ENCODE results near the gene SVEP1. TPM values are rescaled to one million over a fixed set of nuclear protein-coding genes. Genes with fewer than 3 reads are reported as not detected.

The SVEP1 gene
- total RNA-seq, 2 experiments from 2014 or later: not detected

GRCh38 chr9:110590816-110591215, 11.3 kb upstream of the SVEP1 start:
- Mint-ChIP-seq H3K9me3 (peaks cover 11% of the 10 kb centered on the region), H3K27me3 (peaks cover 9% of the 10 kb centered on the region), H3K4me3 (no peak overlapping the region), H3K36me3 (ENCODE audit: low read depth) (no peaks in the 10 kb centered on the region), H3K27ac (no peak overlapping the region), H3K4me1 (ENCODE audit: low read depth) (no peaks in the 10 kb centered on the region)
- Histone ChIP-seq H3K4me1 (ENCODE audit: insufficient read depth, low read length) (no peaks in the 10 kb centered on the region), H3K4me3 (ENCODE audit: low read length) (no peak overlapping the region), H3K27me3 (ENCODE audit: control insufficient read depth in 1 of 2, insufficient read depth in 2 of 2, low read length in 2 of 2) (no peaks in the 10 kb centered on the region), H3K36me3 (ENCODE audit: insufficient read depth, low read length) (no peaks in the 10 kb centered on the region), H3K9me3 (ENCODE audit: control insufficient read depth in 1 of 2, insufficient read depth in 1 of 2, low read length in 2 of 2) (no peaks in the 10 kb centered on the region), H3K27ac (ENCODE audit: low read depth in 1 of 2, low read length in 2 of 2) (no peak overlapping the region)
- DNase-seq (no peak), ATAC-seq (ENCODE audit: poor library complexity) (no peak)
- TF ChIP-seq, protein P1, sequence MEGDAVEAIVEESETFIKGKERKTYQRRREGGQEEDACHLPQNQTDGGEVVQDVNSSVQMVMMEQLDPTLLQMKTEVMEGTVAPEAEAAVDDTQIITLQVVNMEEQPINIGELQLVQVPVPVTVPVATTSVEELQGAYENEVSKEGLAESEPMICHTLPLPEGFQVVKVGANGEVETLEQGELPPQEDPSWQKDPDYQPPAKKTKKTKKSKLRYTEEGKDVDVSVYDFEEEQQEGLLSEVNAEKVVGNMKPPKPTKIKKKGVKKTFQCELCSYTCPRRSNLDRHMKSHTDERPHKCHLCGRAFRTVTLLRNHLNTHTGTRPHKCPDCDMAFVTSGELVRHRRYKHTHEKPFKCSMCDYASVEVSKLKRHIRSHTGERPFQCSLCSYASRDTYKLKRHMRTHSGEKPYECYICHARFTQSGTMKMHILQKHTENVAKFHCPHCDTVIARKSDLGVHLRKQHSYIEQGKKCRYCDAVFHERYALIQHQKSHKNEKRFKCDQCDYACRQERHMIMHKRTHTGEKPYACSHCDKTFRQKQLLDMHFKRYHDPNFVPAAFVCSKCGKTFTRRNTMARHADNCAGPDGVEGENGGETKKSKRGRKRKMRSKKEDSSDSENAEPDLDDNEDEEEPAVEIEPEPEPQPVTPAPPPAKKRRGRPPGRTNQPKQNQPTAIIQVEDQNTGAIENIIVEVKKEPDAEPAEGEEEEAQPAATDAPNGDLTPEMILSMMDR (IDR thresholded peaks at IDR 0.05): no peak
- ChIA-PET POLR2A (no interaction called here), CTCF (no interaction called here)
- intact Hi-C loops (cut with DNase I, micrococcal nuclease): no loop called here

GRCh38 chr9:110588296-110588695, 8.8 kb upstream of the SVEP1 start:
- intact Hi-C loops (cut with DNase I, micrococcal nuclease): no loop called here
- Histone ChIP-seq H3K27me3 (ENCODE audit: control insufficient read depth in 1 of 2, insufficient read depth in 2 of 2, low read length in 2 of 2) (no peaks in the 10 kb centered on the region), H3K27ac (ENCODE audit: low read depth in 1 of 2, low read length in 2 of 2) (no peak overlapping the region), H3K4me1 (ENCODE audit: insufficient read depth, low read length) (no peaks in the 10 kb centered on the region), H3K9me3 (ENCODE audit: control insufficient read depth in 1 of 2, insufficient read depth in 1 of 2, low read length in 2 of 2) (no peaks in the 10 kb centered on the region), H3K36me3 (ENCODE audit: insufficient read depth, low read length) (no peaks in the 10 kb centered on the region), H3K4me3 (ENCODE audit: low read length) (no peak overlapping the region)
- DNase-seq (no peak), ATAC-seq (ENCODE audit: poor library complexity) (no peak)
- Mint-ChIP-seq H3K4me3 (no peak overlapping the region), H3K27me3 (peaks cover 6% of the 10 kb centered on the region), H3K27ac (no peak overlapping the region), H3K36me3 (ENCODE audit: low read depth) (no peaks in the 10 kb centered on the region), H3K4me1 (ENCODE audit: low read depth) (no peaks in the 10 kb centered on the region), H3K9me3 (peaks cover 11% of the 10 kb centered on the region)
- ChIA-PET CTCF (no interaction called here), POLR2A (no interaction called here)
- TF ChIP-seq, protein P1 (IDR thresholded peaks at IDR 0.05): no peak

- Mint-ChIP-seq H3K27me3 (peaks cover 33% of the 10 kb centered on the region), H3K27ac (no peak overlapping the region), H3K4me1 (ENCODE audit: low read depth) (no peaks in the 10 kb centered on the region), H3K36me3 (ENCODE audit: low read depth) (no peaks in the 10 kb centered on the region), H3K4me3 (no peak overlapping the region), H3K9me3 (peaks cover 2% of the 10 kb centered on the region)
- intact Hi-C loops (cut with DNase I, micrococcal nuclease): no loop called here
- H3K36me3 ChIP-seq (ENCODE audit: insufficient read depth, low read length): no peaks in the 10 kb centered on the region
- ChIA-PET CTCF (no interaction called here), POLR2A (no interaction called here)
- H3K9me3 ChIP-seq (ENCODE audit: control insufficient read depth in 1 of 2, insufficient read depth in 1 of 2, low read length in 2 of 2): peaks cover 0 to 10% of the 10 kb centered on the region in 2 experiments
- TF ChIP-seq, protein P1 (IDR thresholded peaks at IDR 0.05): no peak
- H3K4me3 ChIP-seq (ENCODE audit: low read length): no peak overlapping the region
- no peaks in the 10 kb centered on the region for H3K4me1 ChIP-seq (ENCODE audit: insufficient read depth, low read length)
- no peak for DNase-seq
- ATAC-seq (ENCODE audit: poor library complexity): no peak
- no peak overlapping the region for H3K27ac ChIP-seq (ENCODE audit: low read depth in 1 of 2, low read length in 2 of 2)
- H3K27me3 ChIP-seq (ENCODE audit: control insufficient read depth in 1 of 2, insufficient read depth in 2 of 2, low read length in 2 of 2): peaks cover 13 to 20% of the 10 kb centered on the region in 2 experiments
These were observed 3.7 kb upstream of the SVEP1 start for GRCh38 chr9:110583237-110583636.

Data from CD4-positive, alpha-beta T cell (primary cell).